ENCODE measurements around the gene PPP2R2C. TPM values are rescaled to one million over a fixed set of nuclear protein-coding genes. Genes with fewer than 3 reads are reported as not detected.

Gene PPP2R2C
- total RNA-seq, 3 donors from 2014 or later: not detected

- DNase-seq: no peak
- H3K27me3 Mint-ChIP-seq (ENCODE audit: low read depth): peaks cover 38% of the 10 kb centered on the region
Observed at GRCh38 chr4:6354626-6355025, 117.8 kb downstream of the PPP2R2C start.

GRCh38 chr4:6354119-6354518, 118.3 kb downstream of the PPP2R2C start:
- DNase-seq (no peak), ATAC-seq (no peak)
- H3K4me1 Mint-ChIP-seq (ENCODE audit: low read depth): no peaks in the 10 kb centered on the region
- no peak overlapping the region for H3K4me3 Mint-ChIP-seq
- no peaks in the 10 kb centered on the region for H3K9me3 Mint-ChIP-seq
- H3K27me3 Mint-ChIP-seq (ENCODE audit: low read depth): peaks cover 38% of the 10 kb centered on the region
- H3K36me3 Mint-ChIP-seq (ENCODE audit: insufficient read depth): no peaks in the 10 kb centered on the region

More at GRCh38 chr4:6354626-6355025, 117.8 kb downstream of the PPP2R2C start:
- Mint-ChIP-seq H3K4me3 (no peak overlapping the region), H3K9me3 (no peaks in the 10 kb centered on the region), H3K36me3 (ENCODE audit: insufficient read depth) (no peaks in the 10 kb centered on the region), H3K4me1 (ENCODE audit: low read depth) (no peaks in the 10 kb centered on the region)
- no peak for ATAC-seq

DNA sequence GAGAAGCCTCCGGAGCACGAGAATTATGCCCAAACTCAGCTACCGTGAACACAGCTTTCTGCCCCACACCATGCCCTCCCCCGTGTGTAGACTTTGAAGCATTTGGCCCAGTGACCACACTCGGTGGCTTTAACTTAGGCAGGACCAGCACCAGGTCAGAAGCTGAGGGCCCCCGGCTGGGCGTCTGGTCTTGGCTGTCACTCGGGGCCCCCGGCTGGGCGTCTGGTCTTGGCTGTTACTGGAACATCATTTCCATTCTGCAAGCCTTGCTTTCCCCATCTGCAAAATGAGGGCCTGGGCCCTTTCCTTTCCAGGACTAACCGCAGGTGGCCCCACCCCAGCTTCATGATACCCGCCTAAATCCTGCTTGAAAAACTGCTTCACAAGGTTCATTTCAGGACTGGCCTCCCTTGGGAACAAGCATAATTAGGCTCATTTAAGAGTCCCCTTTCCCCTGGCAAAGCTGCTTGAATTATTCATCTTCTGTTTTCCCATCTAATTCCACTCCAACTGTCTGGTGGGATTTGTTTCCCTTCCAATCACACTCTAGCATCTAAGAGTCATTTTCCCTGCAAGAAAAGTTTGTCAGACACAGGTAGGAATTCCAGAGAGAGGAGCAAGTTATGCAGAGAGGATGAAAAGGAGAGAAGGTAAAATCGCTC, 120.3 kb downstream of the PPP2R2C start:
- DNase-seq (no peak), ATAC-seq (no peak)
- H3K36me3 Mint-ChIP-seq (ENCODE audit: insufficient read depth): no peaks in the 10 kb centered on the region
- H3K9me3 Mint-ChIP-seq: no peaks in the 10 kb centered on the region
- H3K4me1 Mint-ChIP-seq (ENCODE audit: low read depth): no peaks in the 10 kb centered on the region
- H3K27me3 Mint-ChIP-seq (ENCODE audit: low read depth): peaks cover 37% of the 10 kb centered on the region
- H3K4me3 Mint-ChIP-seq: no peak overlapping the region

- DNase-seq: no peak
- Mint-ChIP-seq H3K9me3 (no peaks in the 10 kb centered on the region), H3K4me3 (no peak overlapping the region), H3K36me3 (ENCODE audit: insufficient read depth) (no peaks in the 10 kb centered on the region), H3K4me1 (ENCODE audit: low read depth) (no peaks in the 10 kb centered on the region), H3K27me3 (ENCODE audit: low read depth) (peaks cover 37% of the 10 kb centered on the region)
- ATAC-seq: no peak
Observed at GRCh38 chr4:6351246-6352000, 121.0 kb downstream of the PPP2R2C start.

- Mint-ChIP-seq H3K4me1 (ENCODE audit: low read depth) (no peaks in the 10 kb centered on the region), H3K36me3 (ENCODE audit: insufficient read depth) (no peaks in the 10 kb centered on the region), H3K4me3 (no peak overlapping the region), H3K9me3 (no peaks in the 10 kb centered on the region), H3K27me3 (ENCODE audit: low read depth) (peaks cover 36% of the 10 kb centered on the region)
- no peak for DNase-seq
- no peak for ATAC-seq
Observed at GRCh38 chr4:6350646-6351045, 121.8 kb downstream of the PPP2R2C start.

GRCh38 chr4:6349896-6350603, 122.4 kb downstream of the PPP2R2C start:
- Mint-ChIP-seq H3K36me3 (ENCODE audit: insufficient read depth) (no peaks in the 10 kb centered on the region), H3K4me3 (no peak overlapping the region), H3K27me3 (ENCODE audit: low read depth) (peaks cover 33% of the 10 kb centered on the region), H3K4me1 (ENCODE audit: low read depth) (no peaks in the 10 kb centered on the region), H3K9me3 (no peaks in the 10 kb centered on the region)
- ATAC-seq (no peak), DNase-seq (no peak)

- DNase-seq: no peak
- Mint-ChIP-seq H3K4me1 (ENCODE audit: low read depth) (no peaks in the 10 kb centered on the region), H3K4me3 (no peak overlapping the region), H3K27me3 (ENCODE audit: low read depth) (peaks cover 26% of the 10 kb centered on the region), H3K36me3 (ENCODE audit: insufficient read depth) (no peaks in the 10 kb centered on the region), H3K9me3 (no peaks in the 10 kb centered on the region)
- ATAC-seq: no peak
Observed at GRCh38 chr4:6348408-6348807, 124.0 kb downstream of the PPP2R2C start.

- no peak for ATAC-seq
- Mint-ChIP-seq H3K36me3 (ENCODE audit: insufficient read depth) (no peaks in the 10 kb centered on the region), H3K9me3 (no peaks in the 10 kb centered on the region), H3K4me3 (no peak overlapping the region), H3K27me3 (ENCODE audit: low read depth) (peaks cover 25% of the 10 kb centered on the region), H3K4me1 (ENCODE audit: low read depth) (no peaks in the 10 kb centered on the region)
- no peak for DNase-seq
Observed at GRCh38 chr4:6347511-6348045, 124.8 kb downstream of the PPP2R2C start.

DNA sequence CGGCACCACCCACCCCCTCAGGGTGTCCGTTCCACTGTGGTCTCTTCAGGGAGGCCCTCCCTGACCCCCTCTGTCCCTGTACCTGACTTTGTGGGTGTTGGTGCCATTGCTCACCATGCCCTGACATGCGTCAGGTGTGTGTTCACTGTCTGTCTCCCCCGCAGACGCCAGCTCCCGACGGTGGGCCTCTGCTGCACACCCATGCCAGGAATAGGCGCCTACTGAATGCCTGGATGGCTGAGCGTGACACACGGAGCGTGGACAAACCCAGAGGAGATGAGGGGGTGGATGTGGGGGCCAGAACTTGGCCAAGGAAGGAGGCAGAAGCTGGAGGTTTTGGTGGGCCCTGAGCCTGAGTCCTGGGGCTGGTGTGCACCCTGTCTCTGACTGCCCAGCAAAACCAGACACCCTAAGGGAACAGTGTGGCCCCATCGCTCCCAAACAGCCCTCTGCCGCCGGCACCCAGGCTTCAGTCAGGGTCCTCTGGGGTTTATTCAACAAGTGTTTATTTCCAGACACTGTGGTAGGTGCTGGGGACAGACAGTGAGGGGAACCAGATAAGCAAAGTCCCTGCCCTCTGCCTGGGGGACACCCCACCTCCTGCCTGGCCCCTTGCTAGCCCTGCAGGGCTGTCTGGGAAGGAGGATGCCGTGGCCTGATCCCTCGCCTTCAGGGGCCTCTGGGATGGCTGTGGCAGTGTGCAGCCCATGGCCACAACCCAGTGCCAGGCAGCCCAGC, 125.9 kb downstream of the PPP2R2C start:
- H3K36me3 Mint-ChIP-seq (ENCODE audit: insufficient read depth): no peaks in the 10 kb centered on the region
- no peak for DNase-seq
- H3K9me3 Mint-ChIP-seq: no peaks in the 10 kb centered on the region
- no peak overlapping the region for H3K4me3 Mint-ChIP-seq
- H3K4me1 Mint-ChIP-seq (ENCODE audit: low read depth): no peaks in the 10 kb centered on the region
- no peak for ATAC-seq
- H3K27me3 Mint-ChIP-seq (ENCODE audit: low read depth): peaks cover 19% of the 10 kb centered on the region

- no peak for DNase-seq
- Mint-ChIP-seq H3K9me3 (no peaks in the 10 kb centered on the region), H3K4me1 (ENCODE audit: low read depth) (no peaks in the 10 kb centered on the region), H3K36me3 (ENCODE audit: insufficient read depth) (no peaks in the 10 kb centered on the region), H3K27me3 (ENCODE audit: low read depth) (peaks cover 17% of the 10 kb centered on the region), H3K4me3 (no peak overlapping the region)
- ATAC-seq: no peak
Observed at GRCh38 chr4:6345866-6346265, 126.5 kb downstream of the PPP2R2C start.

GRCh38 chr4:6345096-6345830, 127.2 kb downstream of the PPP2R2C start:
- DNase-seq (no peak), ATAC-seq (no peak)
- no peaks in the 10 kb centered on the region for H3K4me1 Mint-ChIP-seq (ENCODE audit: low read depth)
- H3K36me3 Mint-ChIP-seq (ENCODE audit: insufficient read depth): no peaks in the 10 kb centered on the region
- no peak overlapping the region for H3K4me3 Mint-ChIP-seq
- no peaks in the 10 kb centered on the region for H3K9me3 Mint-ChIP-seq
- H3K27me3 Mint-ChIP-seq (ENCODE audit: low read depth): peaks cover 17% of the 10 kb centered on the region

- H3K4me1 Mint-ChIP-seq (ENCODE audit: low read depth): peaks cover 3% of the 10 kb centered on the region
- H3K9me3 Mint-ChIP-seq: no peaks in the 10 kb centered on the region
- no peak overlapping the region for H3K4me3 Mint-ChIP-seq
- ATAC-seq: no peak
- H3K36me3 Mint-ChIP-seq (ENCODE audit: insufficient read depth): no peaks in the 10 kb centered on the region
- no peak for DNase-seq
- peaks cover 26% of the 10 kb centered on the region for H3K27me3 Mint-ChIP-seq (ENCODE audit: low read depth)
Observed at GRCh38 chr4:6343939-6344408, 128.4 kb downstream of the PPP2R2C start.

DNA sequence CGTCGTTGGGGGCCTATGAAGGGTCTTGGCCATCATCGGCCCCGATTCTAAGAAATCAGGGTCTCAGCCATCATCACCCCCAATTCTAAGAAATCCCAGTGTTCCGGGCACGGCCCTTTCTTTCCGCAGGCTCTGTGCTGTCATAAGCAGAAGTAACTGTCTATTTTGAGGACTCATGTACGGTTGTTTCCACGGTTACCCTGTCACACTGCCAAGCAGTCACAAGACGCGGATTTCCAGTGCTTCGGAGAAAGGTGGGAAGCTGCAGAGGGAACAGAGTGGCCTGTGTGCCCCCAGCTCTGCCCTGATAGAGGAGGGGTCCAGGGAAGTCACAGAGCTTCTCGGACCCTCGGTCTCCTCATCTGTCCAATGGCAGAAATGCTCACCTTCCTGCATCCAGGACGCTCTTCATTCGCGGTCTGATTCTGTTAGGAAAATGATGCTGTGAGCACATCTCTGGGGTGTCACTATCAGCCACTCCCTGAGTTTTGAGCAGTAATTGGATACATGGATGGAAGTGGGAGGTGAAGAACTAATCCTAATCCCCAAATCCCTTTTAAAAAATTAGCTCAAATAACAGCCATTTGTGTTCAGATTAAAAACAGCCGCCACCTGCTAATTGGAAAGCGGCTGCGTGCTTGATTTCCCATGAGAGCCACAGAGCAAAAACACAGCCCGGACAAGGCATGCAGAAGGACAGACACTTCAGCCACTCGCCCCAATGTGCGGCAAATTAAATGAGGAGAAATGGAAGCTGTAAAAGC, 129.7 kb downstream of the PPP2R2C start:
- ATAC-seq (no peak), DNase-seq (no peak)
- no peaks in the 10 kb centered on the region for H3K9me3 Mint-ChIP-seq
- peaks cover 15% of the 10 kb centered on the region for H3K4me1 Mint-ChIP-seq (ENCODE audit: low read depth)
- H3K36me3 Mint-ChIP-seq (ENCODE audit: insufficient read depth): no peaks in the 10 kb centered on the region
- H3K27me3 Mint-ChIP-seq (ENCODE audit: low read depth): peaks cover 29% of the 10 kb centered on the region
- H3K4me3 Mint-ChIP-seq: no peak overlapping the region

All from activated T-cell treated with anti-CD3 and anti-CD28 coated beads, Interleukin-2, amount 50 U/mL, for 4 hours (primary cell).